Vagina (tissue), 2 donors: ENCODE measurements around the gene PIGA.

Source experiments
- CTCF ChIP-seq, 3 experiments: fragments of 450-650 bp in 2 of 3; fragments of 200-600 bp in 1 of 3; sonication (generic) in 1 of 3; IDR thresholded peaks; one replicate each; pipeline ENCODE4 v1.5.1; 2017 to 2019; ENCODE audit warnings: antibody characterized with exemption in 3 of 3, mild to moderate bottlenecking in 2 of 3, moderate library complexity in 2 of 3
- POLR2A ChIP-seq, 2 donors: fragments of 450-650 bp; IDR thresholded peaks; one replicate each; pipeline ENCODE4 v1.6.1; 2017; ENCODE audit warnings: antibody characterized with exemption in 2 of 2, mild to moderate bottlenecking in 2 of 2, moderate library complexity in 2 of 2
- POLR2AphosphoS5 ChIP-seq, 2 donors: sonication (generic); formaldehyde crosslinking; IDR thresholded peaks; one replicate each; pipeline ENCODE4 v1.9.0; 2017; ENCODE audit warnings: antibody characterized with exemption in 2 of 2, mild to moderate bottlenecking in 2 of 2, low read depth in 1 of 2; ENCODE audit not compliant: insufficient read depth in 1 of 2

GRCh38 chrX:15322072-15322471, 13.3 kb downstream of the PIGA start:
- TF ChIP-seq CTCF (IDR thresholded peaks at IDR 0.05) (no peak), POLR2A (IDR thresholded peaks at IDR 0.05) (no peak), POLR2AphosphoS5 (IDR thresholded peaks at IDR 0.05; ENCODE audit: insufficient read depth in 1 of 2, low read depth in 1 of 2) (no peak)
